ENCODE results near the gene SLC6A20.
A peak's percentile ranks its signal among the peaks of the same experiment; 100 is the strongest.

The SLC6A20 gene

DNA sequence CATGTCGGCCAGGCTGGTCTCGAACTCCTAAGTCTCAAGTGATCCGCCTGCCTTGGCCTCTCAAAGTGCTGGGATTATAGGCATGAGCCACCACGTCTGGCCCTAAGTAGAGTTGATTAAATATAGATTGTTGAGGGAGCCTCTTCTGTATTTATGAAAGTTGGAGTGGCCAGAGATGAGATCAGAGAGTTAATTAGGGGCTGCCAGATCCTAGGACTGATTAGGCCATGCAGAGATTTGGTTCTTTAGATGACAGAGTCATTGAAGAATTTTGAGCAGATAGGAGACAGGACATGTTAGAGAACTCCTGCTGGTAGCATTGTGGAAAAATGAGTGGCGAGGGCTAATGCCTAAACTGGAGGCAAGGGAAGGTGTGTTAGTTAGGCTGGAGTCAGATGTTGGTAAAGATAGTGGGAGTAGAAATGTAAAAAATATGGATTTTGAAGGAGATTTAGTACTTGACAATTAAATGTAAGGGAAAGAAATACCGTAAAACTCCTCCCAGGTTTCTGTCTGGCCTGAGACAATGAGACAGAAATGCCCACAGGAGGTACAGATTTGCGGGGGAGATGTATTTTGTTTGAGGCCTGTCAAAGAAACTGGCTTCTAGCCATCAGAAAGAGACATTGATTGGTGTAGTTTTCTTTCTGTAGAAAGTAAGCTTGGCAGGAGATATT is 83.8 kb downstream of the SLC6A20 start:
- no peak for DNase-seq

DNA sequence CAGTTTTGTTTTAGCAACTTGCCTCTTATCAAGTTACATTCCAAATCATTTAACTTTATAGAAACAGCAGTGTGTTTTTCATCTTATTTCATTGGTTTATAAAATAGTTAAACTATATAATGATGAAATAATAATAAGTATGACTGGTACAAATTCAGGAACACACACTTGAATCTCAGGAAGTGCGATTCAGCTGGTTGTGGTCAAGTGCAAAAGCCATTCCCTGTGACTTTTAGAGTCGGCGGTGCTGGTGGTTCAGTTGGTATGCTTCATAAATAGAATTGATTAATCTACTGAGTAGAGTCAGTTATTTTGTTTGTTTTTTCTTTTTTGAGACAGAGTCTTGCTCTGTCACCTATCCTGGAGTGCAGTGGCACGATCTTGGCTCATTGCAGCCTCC is 84.4 kb downstream of the SLC6A20 start:
- peak in 1 of 2 experiments; percentile 20 for DNase-seq

DNA sequence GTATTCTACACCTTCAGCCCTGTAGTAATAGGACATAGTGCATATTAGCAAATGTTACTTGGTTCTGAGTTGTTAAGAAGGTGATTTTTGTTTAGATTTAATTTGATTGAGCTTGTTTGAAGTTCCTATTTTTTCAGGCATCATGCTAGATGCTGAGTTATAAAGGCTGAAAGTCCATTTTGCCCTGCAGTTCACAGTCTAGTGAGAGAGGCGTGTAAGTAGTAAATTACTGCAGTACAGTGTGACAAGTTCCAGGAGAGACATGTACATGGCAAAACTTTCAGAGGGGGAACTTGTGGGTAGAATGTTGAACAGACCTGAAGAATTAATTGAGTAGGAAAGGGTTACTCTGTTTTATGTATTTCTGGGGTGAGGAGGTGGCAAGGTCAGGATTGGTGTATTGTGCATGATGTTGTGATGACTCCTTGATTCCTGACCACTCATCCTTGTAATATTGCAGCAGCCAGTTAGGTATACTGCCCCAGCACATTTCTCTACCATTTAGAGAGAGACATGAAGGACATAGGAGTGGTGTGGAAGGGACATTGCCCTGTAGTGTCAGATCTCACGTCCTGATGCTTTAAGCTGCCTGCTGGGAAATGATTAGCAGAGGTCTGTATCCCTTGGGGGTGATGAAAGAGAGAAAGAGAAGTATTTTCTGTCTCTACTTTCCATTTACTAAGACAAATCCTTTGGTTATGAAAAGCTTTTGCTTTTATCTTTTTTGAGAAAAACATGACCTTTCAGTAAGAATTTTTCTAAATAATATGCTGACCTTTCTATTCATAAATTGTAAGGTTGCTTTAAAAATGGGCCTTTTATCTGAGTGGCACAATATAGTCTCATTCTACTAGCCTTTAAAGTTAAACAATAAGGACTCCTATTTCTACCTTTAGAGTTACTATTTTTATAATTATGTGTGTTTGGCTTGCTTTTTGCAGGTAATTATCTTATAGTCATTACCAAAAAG is 90.2 kb downstream of the SLC6A20 start:
- DNase-seq, result no peak

Data from Kasumi-1 (cell line).